Measurements from ENCODE around the gene SEZ6L2.
A peak's percentile ranks its signal among the peaks of the same experiment; 100 is the strongest.
"Not testable (repeated sequence)": the region's sequence is repeated elsewhere in the genome, so short reads cannot be mapped to it uniquely, and the experiment has no call there.

SEZ6L2 gene

GRCh38 chr16:29899516-29900101, at the start of gene SEZ6L2:
SEZ6L2 (minus strand) TSS chr16:29899550; CDS start chr16:29899019, 531 bp downstream.
- DNase-seq = peak; percentile 87 to 96

DNA sequence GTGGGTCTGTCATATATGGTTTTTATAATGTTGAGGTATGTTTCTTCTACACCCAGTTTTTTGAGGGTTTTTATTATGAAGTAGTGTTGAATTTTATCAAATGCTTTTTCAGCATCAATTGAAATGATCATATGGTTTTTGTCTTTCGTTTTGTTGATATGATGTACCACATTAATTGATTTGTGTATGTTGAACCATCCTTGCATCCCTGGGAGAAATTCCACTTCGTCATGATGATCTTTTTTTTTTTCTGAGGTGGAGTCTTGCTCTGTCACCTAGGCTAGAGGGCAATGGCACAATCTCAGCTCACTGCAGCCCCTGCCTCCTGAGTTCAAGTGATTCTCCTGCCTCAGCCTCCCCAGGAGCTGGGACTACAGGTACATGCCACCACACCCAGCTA, 48.5 kb upstream of the SEZ6L2 start:
- no peak for DNase-seq

- DNase-seq = peak; percentile 98 to 100
Measured at GRCh38 chr16:29943846-29944799, 44.8 kb upstream of the SEZ6L2 start.

DNA sequence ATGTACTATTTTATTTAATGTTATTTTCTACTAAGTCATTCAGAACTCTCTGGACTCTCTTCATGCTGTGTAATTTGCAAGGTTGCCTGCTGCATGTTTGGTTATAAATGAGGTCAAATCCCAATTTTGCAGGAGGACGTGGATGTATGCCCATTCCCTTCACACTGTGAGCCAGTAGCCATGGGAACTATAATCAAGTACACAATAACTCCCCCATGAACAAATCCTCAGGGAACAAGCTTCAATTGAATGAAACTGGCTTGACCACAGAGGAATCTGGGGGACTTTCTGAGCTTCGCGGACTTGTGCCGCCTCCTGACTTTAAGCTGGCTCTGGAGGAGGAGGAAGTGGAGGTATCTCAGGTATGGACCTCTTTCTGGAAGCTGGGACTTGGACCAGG, 41.3 kb upstream of the SEZ6L2 start:
- no peak for DNase-seq

- DNase-seq = not testable (repeated sequence)
Measured at GRCh38 chr16:29931750-29932149, 32.4 kb upstream of the SEZ6L2 start.

- no peak for DNase-seq
Measured at GRCh38 chr16:29927070-29927905, 27.9 kb upstream of the SEZ6L2 start.

DNA sequence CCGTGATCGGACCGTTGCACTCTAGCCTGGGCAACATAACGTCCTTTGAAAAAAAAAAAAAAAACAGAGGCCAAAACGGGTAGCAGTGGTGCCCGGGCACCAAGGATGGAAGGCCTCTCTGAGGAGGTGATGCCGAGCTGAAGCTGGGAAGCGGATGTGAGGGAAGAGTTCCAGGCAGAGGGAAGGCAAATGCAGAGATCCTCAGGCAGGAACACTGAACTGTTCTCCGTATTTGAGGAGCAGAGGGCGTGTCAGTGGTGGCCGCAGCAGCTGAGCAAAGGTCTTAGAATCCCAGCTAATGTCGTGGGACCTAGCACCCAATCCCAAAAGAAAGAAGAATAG, 27.3 kb upstream of the SEZ6L2 start:
- peak in 1 of 2 experiments; percentile 69 for DNase-seq

DNA sequence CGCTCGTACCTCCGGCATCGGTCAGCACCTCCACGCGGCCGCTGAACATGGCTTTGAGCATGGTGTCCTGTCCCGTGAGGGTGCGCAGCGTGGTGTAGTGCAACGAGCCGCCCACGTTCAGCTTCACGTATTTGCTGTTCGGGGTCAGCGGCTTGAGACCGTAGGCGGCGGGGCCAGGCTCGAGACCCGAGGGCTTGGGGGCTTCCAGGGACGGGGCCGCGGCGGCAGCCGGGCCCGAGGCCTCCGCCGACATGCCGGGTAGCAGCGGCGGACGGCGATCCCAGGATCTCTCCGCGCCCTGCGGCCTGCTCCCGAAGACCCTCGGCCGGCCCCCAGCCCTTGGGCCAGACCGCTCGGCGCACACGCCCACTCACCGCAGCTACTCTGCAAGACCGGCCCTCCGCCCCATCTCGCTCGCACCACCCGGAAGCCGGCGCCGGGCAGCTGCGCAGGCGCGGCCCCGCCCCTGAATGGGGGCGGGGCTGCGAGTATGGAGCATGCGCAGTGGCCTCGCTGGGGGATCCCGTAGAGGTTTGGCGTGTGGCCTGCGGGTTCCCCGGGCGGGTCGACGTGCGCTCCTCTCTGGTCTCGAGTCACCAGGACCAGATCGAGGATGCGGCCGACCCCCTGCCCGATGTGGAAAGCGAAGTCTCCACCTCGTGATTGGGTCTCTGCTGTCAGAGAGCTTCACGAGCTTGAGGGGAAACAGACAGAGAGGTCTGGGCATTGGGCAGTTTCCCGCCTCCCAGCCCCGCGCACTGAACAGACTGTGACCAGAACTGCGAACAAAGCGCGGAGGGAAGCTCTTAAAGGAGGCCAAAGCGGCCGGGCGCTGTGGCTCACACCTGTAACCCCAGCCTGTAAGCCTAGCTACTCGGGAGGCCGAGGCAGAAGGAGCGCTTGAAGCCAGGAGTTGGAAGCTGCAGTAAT, 26.7 kb upstream of the SEZ6L2 start, which contains the start of gene KCTD13:
TSS of gene KCTD13 (minus strand) at position 446 of the 930 bp plus-strand sequence. CDS start at position 253, 193 bp downstream.
- DNase-seq = peak; percentile 63 to 80

- no peak for DNase-seq
Measured at GRCh38 chr16:29925105-29925756, 25.9 kb upstream of the SEZ6L2 start.

- no peak for DNase-seq
Measured at GRCh38 chr16:29922986-29923501, 23.7 kb upstream of the SEZ6L2 start.

DNA sequence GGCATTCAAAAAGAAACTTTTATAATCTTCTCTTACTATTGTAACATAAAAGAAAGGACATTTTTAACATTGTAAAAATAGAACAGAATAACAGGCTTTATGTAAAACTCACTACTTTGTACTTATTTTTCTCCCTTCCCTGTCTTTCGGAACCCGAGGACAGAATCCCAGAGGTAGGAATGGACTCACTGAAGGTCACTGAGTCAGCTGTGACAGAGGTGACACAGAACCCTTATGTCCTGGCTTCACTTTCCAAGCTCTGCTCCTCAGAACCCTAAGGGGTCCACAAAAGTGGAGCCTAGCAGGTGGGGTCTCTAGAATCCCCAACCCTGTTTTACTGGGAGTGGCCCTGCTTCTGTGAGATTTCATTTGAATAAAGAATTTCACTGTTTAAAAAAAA, 23.0 kb upstream of the SEZ6L2 start:
- DNase-seq = no peak

- no peak for DNase-seq
Measured at GRCh38 chr16:29921034-29921385, 21.7 kb upstream of the SEZ6L2 start.

- DNase-seq = no peak
Measured at GRCh38 chr16:29920288-29921033, 21.1 kb upstream of the SEZ6L2 start.

DNA sequence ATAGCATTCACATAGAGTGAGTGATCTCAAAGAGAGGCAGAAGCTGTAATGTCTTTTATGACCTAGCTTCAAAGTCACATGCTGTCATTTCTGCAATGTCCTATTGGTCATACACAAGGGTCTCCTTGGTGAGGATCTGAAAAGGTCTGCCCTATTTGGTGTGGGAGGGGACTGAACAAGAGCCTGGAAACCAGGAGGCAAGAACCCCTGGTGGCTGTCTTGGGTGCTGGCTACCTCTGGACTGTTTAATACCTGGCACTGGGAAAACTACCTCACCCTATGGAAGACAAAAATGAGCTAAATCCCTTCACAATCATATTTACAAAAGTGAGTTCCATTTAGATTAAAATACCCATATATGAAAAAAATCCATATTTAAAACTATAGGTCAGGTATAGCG, 17.6 kb upstream of the SEZ6L2 start:
- no peak for DNase-seq

GRCh38 chr16:29915590-29916247, 16.4 kb upstream of the SEZ6L2 start:
- peak in 1 of 2 experiments; percentile 59 for DNase-seq

DNA sequence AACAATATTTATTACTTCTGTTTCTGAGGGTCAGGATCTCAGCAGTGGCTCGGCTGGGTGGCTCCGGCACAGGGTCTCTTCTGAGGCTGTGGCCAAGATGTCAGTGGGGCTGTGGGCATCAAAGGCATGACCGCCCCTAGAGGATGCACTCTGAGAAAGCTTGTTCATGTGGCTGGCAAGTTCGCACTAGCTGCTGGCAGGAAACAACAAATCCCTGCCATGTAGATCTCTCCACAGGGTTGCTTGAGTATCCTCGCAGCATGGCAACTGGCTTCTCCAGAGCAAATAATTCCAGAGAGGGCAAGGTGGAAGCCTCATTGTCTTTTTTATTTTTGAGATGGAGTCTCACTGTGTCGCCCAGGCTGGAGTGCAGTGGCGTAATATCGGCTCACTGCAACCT, 14.2 kb upstream of the SEZ6L2 start:
- DNase-seq = no peak

DNA sequence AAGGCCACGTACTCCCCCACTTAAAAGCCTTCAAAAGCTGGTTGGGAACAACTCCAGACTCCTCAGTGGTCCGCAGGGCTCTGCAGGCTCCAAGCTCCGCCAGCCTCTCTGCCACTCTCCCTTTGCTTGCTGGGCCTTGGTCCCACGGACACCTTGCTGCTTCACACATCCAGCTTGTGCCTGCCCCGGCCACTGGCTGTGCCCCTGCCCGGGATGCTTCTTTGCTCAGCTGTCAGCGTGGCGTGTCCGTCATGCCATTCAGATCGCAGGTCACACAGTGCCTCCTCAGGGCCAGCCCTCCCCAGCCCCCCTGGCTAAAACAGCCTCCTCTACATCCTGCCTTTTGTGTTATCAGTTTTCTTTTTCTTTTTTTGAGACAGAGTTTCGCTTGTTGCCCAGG, 12.7 kb upstream of the SEZ6L2 start:
- DNase-seq = no peak

- DNase-seq = no peak
Measured at GRCh38 chr16:29911676-29912010, 12.3 kb upstream of the SEZ6L2 start.

DNA sequence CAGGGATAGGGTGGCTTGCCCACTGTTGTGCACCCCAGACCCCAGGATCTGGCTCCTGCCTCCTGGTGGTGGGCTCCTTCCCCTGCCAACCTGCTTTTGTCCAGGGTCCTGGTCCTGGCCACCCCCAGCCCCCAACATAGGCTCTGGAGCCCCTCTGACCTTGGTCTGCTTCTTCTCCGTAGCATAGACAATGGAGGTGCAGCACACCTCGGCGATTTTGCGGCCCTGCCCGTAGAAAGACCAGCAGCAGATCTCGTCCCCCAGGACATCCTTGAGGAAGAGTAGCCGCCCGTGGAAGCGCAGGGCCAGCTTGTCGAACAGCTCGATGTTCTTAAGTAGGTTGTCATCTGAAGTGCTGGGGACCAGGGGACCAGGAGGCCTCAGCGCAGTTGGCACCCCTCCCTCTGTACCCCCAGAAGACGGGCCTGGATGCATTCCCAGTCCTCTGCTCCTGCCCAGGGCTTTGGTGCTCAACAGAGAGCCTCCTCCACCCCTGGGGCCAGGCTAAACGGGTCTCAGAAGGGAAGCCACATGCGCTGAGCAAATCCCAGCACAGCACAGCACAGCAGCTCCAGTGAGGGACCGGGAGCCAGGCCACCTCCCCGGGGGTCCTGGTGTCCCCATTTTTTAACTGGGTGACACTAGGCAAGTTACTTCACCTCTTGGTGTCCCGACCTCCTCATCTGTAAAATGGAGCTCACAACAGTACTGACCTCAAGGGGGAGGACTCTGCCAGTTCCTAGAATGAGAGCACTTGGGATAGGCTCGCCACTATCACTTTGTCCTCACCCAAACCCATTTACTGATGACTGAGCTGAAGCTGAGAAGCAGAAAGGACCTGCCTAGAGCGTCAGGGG, 11.7 kb upstream of the SEZ6L2 start:
- no peak for DNase-seq

Data from SW 1271 (cell line).